ENCODE results near the gene TP53TG5. TPM values are rescaled to one million over a fixed set of nuclear protein-coding genes. Genes with fewer than 3 reads are reported as not detected.
A peak's percentile ranks its signal among the peaks of the same experiment; 100 is the strongest.

Gene TP53TG5
- total RNA-seq, 2 donors from 2014 or later: 2.0 to 2.4 TPM

DNA sequence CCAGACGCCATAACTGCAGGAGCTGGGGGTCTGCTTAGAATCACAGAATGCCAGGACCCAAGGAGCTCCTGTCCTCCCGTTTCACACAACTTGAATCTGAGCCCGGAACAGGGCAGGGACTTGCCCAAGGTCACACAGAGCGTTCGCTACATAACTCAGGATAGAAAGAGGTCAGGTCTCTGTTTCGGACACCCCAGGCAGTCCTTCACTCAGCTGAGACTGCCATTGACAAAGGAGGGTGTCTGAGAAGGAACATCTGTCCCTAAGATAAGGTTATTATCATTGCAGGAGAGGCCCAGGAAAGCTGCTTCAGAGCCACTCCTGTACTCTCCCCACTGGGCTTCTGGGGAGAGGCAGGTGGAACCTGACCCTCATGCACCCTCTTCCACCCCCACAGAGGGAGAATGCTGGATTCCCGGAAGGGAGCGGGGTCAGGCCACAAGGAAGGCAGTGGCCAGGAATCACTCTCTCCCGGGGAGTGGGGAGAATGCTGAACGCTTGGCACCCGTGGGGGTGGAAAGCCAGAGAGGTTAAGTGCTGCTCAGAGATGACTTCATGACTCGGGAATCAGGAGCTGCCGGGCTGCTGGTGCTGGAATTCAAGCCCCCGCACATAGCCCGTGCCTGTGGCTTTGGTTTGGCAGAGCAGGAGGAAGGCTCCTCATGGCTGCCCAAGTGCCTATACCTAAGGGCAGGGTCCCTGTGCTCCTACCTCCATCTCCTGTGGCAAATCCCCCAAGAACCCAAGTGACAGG is 40.6 kb downstream of the TP53TG5 start:
- H3K4me1 Mint-ChIP-seq: peaks cover 60% of the 10 kb centered on the region
- TF ChIP-seq, protein P1, sequence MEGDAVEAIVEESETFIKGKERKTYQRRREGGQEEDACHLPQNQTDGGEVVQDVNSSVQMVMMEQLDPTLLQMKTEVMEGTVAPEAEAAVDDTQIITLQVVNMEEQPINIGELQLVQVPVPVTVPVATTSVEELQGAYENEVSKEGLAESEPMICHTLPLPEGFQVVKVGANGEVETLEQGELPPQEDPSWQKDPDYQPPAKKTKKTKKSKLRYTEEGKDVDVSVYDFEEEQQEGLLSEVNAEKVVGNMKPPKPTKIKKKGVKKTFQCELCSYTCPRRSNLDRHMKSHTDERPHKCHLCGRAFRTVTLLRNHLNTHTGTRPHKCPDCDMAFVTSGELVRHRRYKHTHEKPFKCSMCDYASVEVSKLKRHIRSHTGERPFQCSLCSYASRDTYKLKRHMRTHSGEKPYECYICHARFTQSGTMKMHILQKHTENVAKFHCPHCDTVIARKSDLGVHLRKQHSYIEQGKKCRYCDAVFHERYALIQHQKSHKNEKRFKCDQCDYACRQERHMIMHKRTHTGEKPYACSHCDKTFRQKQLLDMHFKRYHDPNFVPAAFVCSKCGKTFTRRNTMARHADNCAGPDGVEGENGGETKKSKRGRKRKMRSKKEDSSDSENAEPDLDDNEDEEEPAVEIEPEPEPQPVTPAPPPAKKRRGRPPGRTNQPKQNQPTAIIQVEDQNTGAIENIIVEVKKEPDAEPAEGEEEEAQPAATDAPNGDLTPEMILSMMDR (conservative IDR thresholded peaks at IDR 0.05): no peak
- Histone ChIP-seq H3K4me1 (ENCODE audit: control insufficient read depth, insufficient read depth, low read length) (peaks cover 26% of the 10 kb centered on the region), H3K9me3 (ENCODE audit: control insufficient read depth, low read length) (no peaks in the 10 kb centered on the region), H3K4me3 (ENCODE audit: low read length) (no peak overlapping the region), H3K9ac (ENCODE audit: extremely low read depth, low read length, poor library complexity, severe bottlenecking) (no peak overlapping the region), H3K27me3 (ENCODE audit: control insufficient read depth, insufficient read depth, low read length, poor library complexity, severe bottlenecking) (no peaks in the 10 kb centered on the region), H3K36me3 (ENCODE audit: control insufficient read depth, insufficient read depth, low read length) (peaks cover 45% of the 10 kb centered on the region), H3K27ac (ENCODE audit: low read depth, low read length) (no peak overlapping the region)
- H3K27me3 Mint-ChIP-seq (ENCODE audit: insufficient read depth): no peaks in the 10 kb centered on the region
- peak; percentile 83 for DNase-seq
- H3K4me3 Mint-ChIP-seq: no peak overlapping the region
- H3K9me3 Mint-ChIP-seq: no peaks in the 10 kb centered on the region
- peaks cover 36% of the 10 kb centered on the region for H3K36me3 Mint-ChIP-seq (ENCODE audit: low read depth)
- peak overlapping the region; percentile 67 for H3K27ac Mint-ChIP-seq
- 74 to 83% methylated on average over 12 to 15 of the region's 15 CpGs for WGBS, 2 experiments (ENCODE audit: insufficient coverage in 1 of 2, insufficient read length in 1 of 2)

DNA sequence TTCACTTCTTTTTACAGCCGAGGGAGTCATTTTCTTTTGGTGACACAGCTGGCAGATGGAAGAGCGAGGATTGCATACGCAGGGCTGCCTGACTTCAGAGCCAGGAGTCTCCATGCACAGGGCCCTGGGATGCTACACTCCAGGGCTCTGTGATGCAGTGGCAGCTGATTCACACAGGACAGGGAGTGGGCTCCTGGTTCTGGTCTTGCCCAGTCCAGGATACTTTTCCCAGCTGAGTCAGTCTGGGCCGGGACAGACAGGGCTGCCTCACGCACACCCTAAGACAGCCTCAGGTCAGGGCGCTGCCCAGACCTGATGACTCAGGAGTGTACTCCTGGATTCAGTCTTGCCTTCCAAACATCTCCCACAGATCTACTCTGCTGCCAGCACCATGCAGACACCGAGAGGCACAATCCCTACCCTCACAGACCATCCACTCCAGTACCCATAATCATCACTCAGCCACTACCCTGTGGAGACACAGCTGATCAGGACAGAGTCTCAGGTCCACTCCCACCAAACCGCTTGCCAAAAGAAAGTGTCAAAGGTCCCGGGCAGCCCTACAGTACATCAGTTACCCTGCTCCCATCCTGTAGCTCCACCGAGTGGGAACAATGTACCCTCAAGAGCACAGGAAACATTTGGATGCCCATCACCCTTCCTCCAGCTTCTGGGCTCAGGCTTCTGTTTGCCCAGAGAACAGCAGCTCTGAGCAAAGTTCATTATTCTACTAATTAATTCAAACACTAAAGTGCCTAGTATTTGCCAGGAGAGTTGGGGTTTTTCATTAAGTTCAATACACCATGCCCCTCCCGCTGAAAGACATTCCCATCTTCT is 41.4 kb downstream of the TP53TG5 start:
- H3K4me3 Mint-ChIP-seq: no peak overlapping the region
- peaks cover 57% of the 10 kb centered on the region for H3K4me1 Mint-ChIP-seq

DNA sequence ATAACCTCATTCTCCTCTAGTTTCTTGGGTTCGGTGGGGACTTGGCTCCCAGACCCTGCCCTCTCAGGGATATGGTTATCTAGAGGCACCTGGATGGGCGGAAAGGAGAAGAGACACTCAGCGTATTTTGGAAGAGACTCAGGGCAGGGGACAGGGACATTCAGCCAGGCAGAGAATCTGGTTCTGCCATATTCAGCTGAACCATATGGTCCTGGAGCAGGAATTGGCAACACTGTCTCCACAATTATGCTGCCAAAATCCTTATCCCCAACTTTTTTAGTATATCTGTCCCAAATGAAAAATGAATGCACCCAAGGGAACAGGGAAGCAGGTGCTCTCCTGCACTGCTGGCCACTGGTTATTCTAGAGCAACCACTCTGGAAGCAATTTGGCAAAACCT is 47.6 kb downstream of the TP53TG5 start:
- no peak overlapping the region for H3K9ac ChIP-seq (ENCODE audit: extremely low read depth, low read length, poor library complexity, severe bottlenecking)
- no peaks in the 10 kb centered on the region for H3K4me1 ChIP-seq (ENCODE audit: control insufficient read depth, insufficient read depth, low read length)
- no peak overlapping the region for H3K4me3 ChIP-seq (ENCODE audit: low read length)
- Mint-ChIP-seq H3K36me3 (ENCODE audit: low read depth) (peaks cover 62% of the 10 kb centered on the region), H3K27ac (no peak overlapping the region), H3K4me1 (peaks cover under 1% of the 10 kb centered on the region), H3K27me3 (ENCODE audit: insufficient read depth) (no peaks in the 10 kb centered on the region), H3K9me3 (no peaks in the 10 kb centered on the region), H3K4me3 (no peak overlapping the region)
- no peaks in the 10 kb centered on the region for H3K27me3 ChIP-seq (ENCODE audit: control insufficient read depth, insufficient read depth, low read length, poor library complexity, severe bottlenecking)
- no peak for DNase-seq
- TF ChIP-seq, protein P1 (conservative IDR thresholded peaks at IDR 0.05): no peak
- H3K36me3 ChIP-seq (ENCODE audit: control insufficient read depth, insufficient read depth, low read length): peaks cover 80% of the 10 kb centered on the region
- H3K9me3 ChIP-seq (ENCODE audit: control insufficient read depth, low read length): no peaks in the 10 kb centered on the region
- 96% methylated on average over 3 of the region's 3 CpGs for WGBS, 2 experiments (ENCODE audit: insufficient coverage in 1 of 2, insufficient read length in 1 of 2)
- H3K27ac ChIP-seq (ENCODE audit: low read depth, low read length): no peak overlapping the region

More for the DNA sequence above, 41.4 kb downstream of the TP53TG5 start:
- Mint-ChIP-seq H3K27me3 (ENCODE audit: insufficient read depth) (no peaks in the 10 kb centered on the region), H3K9me3 (no peaks in the 10 kb centered on the region), H3K36me3 (ENCODE audit: low read depth) (peaks cover 37% of the 10 kb centered on the region), H3K27ac (peak overlapping the region; percentile 84)
- no peak overlapping the region for H3K4me3 ChIP-seq (ENCODE audit: low read length)
- peaks cover 26% of the 10 kb centered on the region for H3K4me1 ChIP-seq (ENCODE audit: control insufficient read depth, insufficient read depth, low read length)
- H3K36me3 ChIP-seq (ENCODE audit: control insufficient read depth, insufficient read depth, low read length): peaks cover 50% of the 10 kb centered on the region
- no peak overlapping the region for H3K9ac ChIP-seq (ENCODE audit: extremely low read depth, low read length, poor library complexity, severe bottlenecking)
- TF ChIP-seq, protein P1 (conservative IDR thresholded peaks at IDR 0.05): no peak
- DNase-seq: no peak
- H3K27me3 ChIP-seq (ENCODE audit: control insufficient read depth, insufficient read depth, low read length, poor library complexity, severe bottlenecking): no peaks in the 10 kb centered on the region
- H3K27ac ChIP-seq (ENCODE audit: low read depth, low read length): no peak overlapping the region
- WGBS, 2 experiments (ENCODE audit: insufficient coverage in 1 of 2, insufficient read length in 1 of 2): 94 to 98% methylated on average over 7 to 11 of the region's 11 CpGs
- no peaks in the 10 kb centered on the region for H3K9me3 ChIP-seq (ENCODE audit: control insufficient read depth, low read length)
